ENCODE results near the gene SYF2. TPM values are rescaled to one million over a fixed set of nuclear protein-coding genes. Genes with fewer than 3 reads are reported as not detected.

SYF2 gene
- total and polyA plus RNA-seq, 2 of the 13 experiments (the other 11 are each of a cell fraction or from before 2014, with no cell fraction given) = 17.8 to 34.1 TPM

DNA sequence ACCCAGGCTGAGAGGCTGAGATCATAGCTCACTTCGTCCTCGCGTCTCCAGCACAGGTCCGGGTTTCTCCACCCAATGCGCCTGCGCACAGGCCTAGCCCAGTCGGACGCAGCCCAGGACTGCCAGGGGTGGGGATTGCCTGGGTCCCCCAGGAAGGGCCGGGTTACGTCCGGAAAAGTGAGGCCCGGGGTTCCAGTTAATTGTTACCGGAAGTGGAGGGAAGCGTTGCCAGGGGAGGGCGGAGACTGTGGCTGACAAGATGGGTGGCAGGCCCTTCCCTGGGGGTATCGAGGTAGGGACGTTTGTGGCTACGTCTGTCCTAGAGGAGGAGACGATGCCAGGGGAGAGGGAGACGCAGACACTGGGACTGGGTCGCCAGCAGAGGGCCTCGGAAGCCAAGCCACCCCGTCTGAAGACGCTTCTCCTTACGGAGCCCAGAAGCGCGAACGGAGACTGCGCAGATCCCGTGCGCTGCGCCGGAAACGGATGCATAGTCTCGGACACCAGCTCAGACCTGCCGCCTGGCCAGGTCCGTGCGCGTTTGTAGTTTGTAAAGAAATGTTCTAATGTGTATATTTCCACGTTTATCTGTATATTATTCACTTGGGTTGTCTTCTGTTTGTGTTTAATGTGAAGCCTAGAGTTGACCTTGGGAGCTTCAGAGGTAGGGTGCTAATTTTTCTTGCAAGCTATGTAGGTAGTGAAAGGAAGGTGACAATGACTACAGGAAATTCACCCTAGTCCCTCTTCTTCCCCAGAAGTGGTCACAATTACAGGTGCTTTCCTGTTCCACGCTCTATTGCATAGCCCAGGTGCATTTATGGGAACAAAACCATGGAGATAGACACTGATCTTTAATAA lies 7.6 kb upstream of the SYF2 start (continued):
- TF ChIP-seq ZNF281 (CRISPR knock-in tag; IDR thresholded peaks at IDR 0.05; ENCODE audit: borderline replicate concordance) = peak; percentile 11; the same call in 1 of the 2 replicates
- peak; percentile 45 for TF ChIP-seq ATF2 (CRISPR knock-in tag; IDR thresholded peaks at IDR 0.05)
- 0 out of 2 replicates have a peak, but pooled peaks have one; percentile 14 for TF ChIP-seq TFE3 (CRISPR knock-in tag; IDR thresholded peaks at IDR 0.05)
- peak; percentile 52; the same call in 1 of the 2 replicates for TF ChIP-seq RFX3 (CRISPR knock-in tag; IDR thresholded peaks at IDR 0.05)
- TF ChIP-seq MTA1 (CRISPR knock-in tag; IDR thresholded peaks at IDR 0.05; ENCODE audit: borderline replicate concordance) = 0 out of 2 replicates have a peak, but pooled peaks have one; percentile 57
- no peak for TF ChIP-seq ZNF329 (CRISPR knock-in tag; IDR thresholded peaks at IDR 0.05; ENCODE audit: low read depth)
- no peak for TF ChIP-seq EP300 (IDR thresholded peaks at IDR 0.05; ENCODE audit: low read depth in 2 of 2, low read length in 2 of 2)
- no peak for TF ChIP-seq EP300 (CRISPR knock-in tag; IDR thresholded peaks at IDR 0.05; ENCODE audit: borderline replicate concordance)
- 0 out of 2 replicates have a peak, but pooled peaks have one; percentile 68 for TF ChIP-seq HNRNPL (IDR thresholded peaks at IDR 0.05; ENCODE audit: low read depth, low read length)
- TF ChIP-seq FOSL1 (CRISPR knock-in tag; IDR thresholded peaks at IDR 0.05; ENCODE audit: borderline replicate concordance) = no peak
- TF ChIP-seq NAIF1 (CRISPR knock-in tag; IDR thresholded peaks at IDR 0.05; ENCODE audit: borderline replicate concordance) = peak; percentile 99
- TF ChIP-seq RBM22 (optimal IDR thresholded peaks at IDR 0.05; ENCODE audit: low read length) = peak; percentile 98
- no peak; the same call in 1 of the 2 replicates for TF ChIP-seq ZNF749 (CRISPR knock-in tag; IDR thresholded peaks at IDR 0.05; ENCODE audit: borderline replicate concordance)
- peak; percentile 97 for TF ChIP-seq AGO2 (optimal IDR thresholded peaks at IDR 0.05; ENCODE audit: low read depth, low read length)
- TF ChIP-seq RAD21 (CRISPR knock-in tag; IDR thresholded peaks at IDR 0.05) = peak; percentile 77

Measured in HepG2 (cell line).